Ovary (tissue), 9 donors: Measurements from ENCODE around the gene SFXN5. TPM values are rescaled to one million over a fixed set of nuclear protein-coding genes. Genes with fewer than 3 reads are reported as not detected.

Source experiments
- DNase-seq, 5 donors: peaks; one replicate each; pipeline ENCODE4 v3.0.0-alpha.2; 2019 to 2020
- H3K27ac ChIP-seq, 2 donors: fragments of 200-600 bp; one replicate each; pipeline versions ENCODE4 v1.5.1 to v1.8.0; 2019 to 2022
- H3K27me3 ChIP-seq: fragments of 200-600 bp; one replicate; pipeline ENCODE4 v1.8.0; 2022
- H3K36me3 ChIP-seq: fragments of 200-600 bp; sonication (generic); one replicate; pipeline ENCODE4 v1.5.1; 2019
- H3K4me1 ChIP-seq: one replicate; pipeline ENCODE4 v1.8.1; 2013; ENCODE audit warnings: mild to moderate bottlenecking, moderate library complexity; ENCODE audit not compliant: insufficient read depth
- H3K4me3 ChIP-seq: fragments of 200-600 bp; sonication (generic); one replicate; pipeline ENCODE4 v1.5.1; 2017
- H3K9me3 ChIP-seq, 2 donors: fragments of 200-600 bp in 1 of 2; sonication (generic) in 1 of 2; one replicate each; pipeline versions ENCODE4 v1.5.1 to v1.8.1; 2013 to 2019; ENCODE audit warnings: mild to moderate bottlenecking in 1 of 2, moderate library complexity in 1 of 2
- EP300 ChIP-seq: sonication (generic); formaldehyde crosslinking; IDR thresholded peaks from one replicate; pipeline ENCODE4 v1.6.1; 2017; ENCODE audit warnings: antibody characterized with exemption
- POLR2A ChIP-seq: fragments of 450-650 bp; IDR thresholded peaks from one replicate; pipeline ENCODE4 v1.6.1; 2017; ENCODE audit warnings: antibody characterized with exemption, mild to moderate bottlenecking, moderate library complexity
- WGBS, 3 donors: extraction: QIAGEN DNeasy Blood & Tissue Kit in 1 of 3; methylation state at CpG; one replicate each; pipeline versions ENCODE4 v1.1.5 to v1.1.7; 2013 to 2017; 5-methylcytosine and 5-hydroxymethylcytosine counted together
- intact Hi-C, 4 donors: fragments of 100-400 bp; cut with DNase I; formaldehyde crosslinking; loops; one replicate each; pipeline versions ENCODE4 v1.11.0 to v1.15.1; 2022 to 2023
- polyA plus RNA-seq, 2 donors: library from polyadenylated mRNA; stranded (reverse); fragments of 200-250 nt in 1 of 2; fragments of 350-450 nt in 1 of 2; fragmentation: Illumina TruSeq in 1 of 2; extraction: RNeasy Lipid Tissue Mini Kit (QIAGEN cat#74804) in 1 of 2; gene quantifications; one replicate each; pipeline ENCODE4 v1.2.3, GENCODE V29; 2013 to 2014
- total RNA-seq, 7 donors: library from RNA; depleted of rRNA in 2 of 7; stranded (reverse); fragments of >200 nt in 2 of 7; fragmentation: NEBNext Ultra II Directional in 3 of 7; extraction: Animal tissue kit (Norgen Biotek cat#: 25700) in 3 of 7; gene quantifications; one replicate each; pipeline versions ENCODE4 v1.1.0 to v1.2.4, GENCODE V29; 2016 to 2023
- TF ChIP-seq, protein P1 (sequence below), 3 donors: fragments of 450-650 bp in 2 of 3; fragments of 200-600 bp in 1 of 3; IDR thresholded peaks; one replicate each; pipeline versions ENCODE4 v1.5.1 to v1.8.0; 2016 to 2022; ENCODE audit warnings: antibody characterized with exemption in 3 of 3, mild to moderate bottlenecking in 1 of 3
- donor health status: DM: no; HTN: no; CAD: no; lungs with moderate emphysema.
- donor health status: DM: no; HTN: no; CAD: no.
- donor health status: Bipolar disorder and iron deficiency.
- donor health status: DM: yes; HTN: yes; CAD: no.
- donor health status: DM: no; HTN: no; CAD: no.
- donor health status: DM: yes; HTN: yes; CAD: no.

Gene SFXN5
- total and polyA plus RNA-seq, 9 donors: 4.3 to 19.3 (median 11.6) TPM

DNA sequence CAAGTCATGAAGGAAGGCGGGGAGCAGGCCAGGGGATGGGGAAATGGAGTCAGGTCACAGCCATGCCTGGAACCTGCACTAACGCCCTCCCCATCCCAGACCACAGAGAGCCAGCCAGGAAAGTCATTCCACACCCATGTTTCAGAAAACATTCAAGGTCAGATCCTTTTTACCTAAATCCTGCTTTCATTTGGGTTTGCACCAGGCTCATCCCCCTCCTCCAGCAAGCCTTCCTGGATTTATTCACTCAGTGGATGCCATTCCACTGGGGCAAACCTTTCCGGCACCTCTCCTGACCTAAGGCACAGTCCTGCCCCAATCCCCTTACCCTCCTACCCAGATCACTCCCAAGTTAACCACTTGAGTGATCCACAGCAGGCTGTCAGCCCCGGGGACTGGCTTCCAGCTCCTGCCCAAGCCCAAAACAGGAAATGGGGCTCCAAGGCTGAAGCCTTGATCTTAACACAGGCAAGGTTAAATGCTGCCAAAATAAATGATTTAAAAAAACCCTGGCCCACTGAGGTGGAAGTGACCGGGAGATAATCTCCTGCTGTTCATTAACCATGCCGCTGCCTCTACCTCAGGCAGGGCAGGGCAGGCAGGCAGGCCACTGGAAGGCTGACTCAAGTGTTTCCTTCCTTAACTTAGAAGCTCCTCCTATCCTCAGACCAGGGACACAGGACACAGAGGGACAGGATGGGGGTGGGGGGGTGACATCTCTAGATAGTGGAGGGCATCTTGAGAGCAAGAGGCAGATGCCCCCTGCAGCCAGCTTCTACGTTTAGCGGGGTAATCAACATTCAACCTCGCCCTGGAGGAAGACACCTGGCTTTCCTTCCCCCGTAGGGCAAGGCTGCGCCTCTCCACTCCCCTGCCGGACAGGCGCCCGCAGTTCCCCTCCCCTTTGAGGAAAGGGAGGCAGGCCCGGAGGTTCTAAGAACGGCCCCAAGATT lies 39.8 kb upstream of the SFXN5 start:
- TF ChIP-seq EP300: no peak
- TF ChIP-seq POLR2A: no peak
- TF ChIP-seq, protein P1, sequence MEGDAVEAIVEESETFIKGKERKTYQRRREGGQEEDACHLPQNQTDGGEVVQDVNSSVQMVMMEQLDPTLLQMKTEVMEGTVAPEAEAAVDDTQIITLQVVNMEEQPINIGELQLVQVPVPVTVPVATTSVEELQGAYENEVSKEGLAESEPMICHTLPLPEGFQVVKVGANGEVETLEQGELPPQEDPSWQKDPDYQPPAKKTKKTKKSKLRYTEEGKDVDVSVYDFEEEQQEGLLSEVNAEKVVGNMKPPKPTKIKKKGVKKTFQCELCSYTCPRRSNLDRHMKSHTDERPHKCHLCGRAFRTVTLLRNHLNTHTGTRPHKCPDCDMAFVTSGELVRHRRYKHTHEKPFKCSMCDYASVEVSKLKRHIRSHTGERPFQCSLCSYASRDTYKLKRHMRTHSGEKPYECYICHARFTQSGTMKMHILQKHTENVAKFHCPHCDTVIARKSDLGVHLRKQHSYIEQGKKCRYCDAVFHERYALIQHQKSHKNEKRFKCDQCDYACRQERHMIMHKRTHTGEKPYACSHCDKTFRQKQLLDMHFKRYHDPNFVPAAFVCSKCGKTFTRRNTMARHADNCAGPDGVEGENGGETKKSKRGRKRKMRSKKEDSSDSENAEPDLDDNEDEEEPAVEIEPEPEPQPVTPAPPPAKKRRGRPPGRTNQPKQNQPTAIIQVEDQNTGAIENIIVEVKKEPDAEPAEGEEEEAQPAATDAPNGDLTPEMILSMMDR (IDR thresholded peaks at IDR 0.05): no peak
- H3K36me3 ChIP-seq: no peaks in the 10 kb centered on the region
- WGBS, 3 donors: 13 to 15% (median 14%) methylated on average over 16 of the region's 16 CpGs
- H3K27me3 ChIP-seq: no peaks in the 10 kb centered on the region
- peak in 3 of 5 donors; percentile 39 to 51 (median 44) for DNase-seq
- H3K4me3 ChIP-seq: peak overlapping the region; percentile 71
- peaks cover 14% of the 10 kb centered on the region for H3K4me1 ChIP-seq
- intact Hi-C loops: loop anchor here in 1 of 4 donors (5.0 kb wide), 1 partner anchor 39 kb away; the partner anchor contains the start of gene SFXN5
- no peaks in the 10 kb centered on the region for H3K9me3 ChIP-seq
- peak overlapping the region in 1 of 2 donors; percentile 69 for H3K27ac ChIP-seq

DNA sequence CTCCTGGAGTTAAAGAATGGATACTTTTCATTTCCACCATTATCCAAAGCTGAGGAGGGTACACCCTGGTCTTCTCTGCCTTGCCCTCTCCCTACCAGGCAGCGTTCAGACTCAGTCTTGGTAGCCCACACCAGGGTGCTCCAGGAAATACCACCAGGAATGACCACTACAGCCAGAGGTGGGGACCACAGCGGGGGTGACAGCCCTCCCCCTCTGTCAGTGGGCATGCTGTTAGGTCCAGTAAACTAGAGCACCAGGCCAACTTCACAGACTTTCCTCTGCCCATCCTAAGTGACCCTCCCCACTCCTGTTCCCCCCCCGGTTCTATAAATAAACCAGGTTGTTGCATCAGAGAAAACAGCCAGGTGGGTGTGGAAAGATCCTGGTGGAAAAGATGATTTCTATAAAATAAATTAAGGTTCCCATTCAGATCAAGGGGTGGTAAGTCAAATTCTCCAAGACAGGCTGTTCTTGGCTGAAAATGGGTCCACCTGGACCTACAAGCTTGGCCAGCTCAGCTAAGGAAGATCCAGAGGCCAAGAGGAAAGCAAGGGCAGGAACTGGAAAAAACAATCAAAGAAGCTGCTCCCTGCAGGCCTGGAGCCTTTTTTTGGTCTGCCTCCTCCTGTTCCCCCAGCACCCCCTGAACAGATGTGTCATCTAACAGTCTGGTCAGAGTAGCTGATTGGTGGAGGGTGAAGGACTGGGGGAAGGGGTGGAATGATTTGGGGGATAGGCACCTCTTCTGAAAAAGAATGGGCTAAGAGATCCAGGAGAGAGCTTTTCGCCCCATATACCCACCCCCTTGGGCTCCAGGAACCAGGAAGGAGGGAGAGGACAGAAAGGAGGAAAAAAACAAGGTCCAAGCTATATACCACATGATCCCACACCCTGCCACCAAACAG lies 38.9 kb upstream of the SFXN5 start:
- no peak overlapping the region for H3K27ac ChIP-seq
- peaks cover 16% of the 10 kb centered on the region for H3K4me1 ChIP-seq
- H3K4me3 ChIP-seq: peak overlapping the region; percentile 71
- no peaks in the 10 kb centered on the region for H3K9me3 ChIP-seq
- intact Hi-C loops: loop anchor here in 1 of 4 donors (5.0 kb wide), 1 partner anchor 38 kb away; the partner anchor contains the start of gene SFXN5
- no peak for TF ChIP-seq POLR2A
- TF ChIP-seq, protein P1 (IDR thresholded peaks at IDR 0.05): no peak
- TF ChIP-seq EP300: no peak
- no peaks in the 10 kb centered on the region for H3K27me3 ChIP-seq
- H3K36me3 ChIP-seq: no peaks in the 10 kb centered on the region
- WGBS, 3 donors: 71 to 77% (median 75%) methylated on average over 4 of the region's 4 CpGs
- DNase-seq: no peak

DNA sequence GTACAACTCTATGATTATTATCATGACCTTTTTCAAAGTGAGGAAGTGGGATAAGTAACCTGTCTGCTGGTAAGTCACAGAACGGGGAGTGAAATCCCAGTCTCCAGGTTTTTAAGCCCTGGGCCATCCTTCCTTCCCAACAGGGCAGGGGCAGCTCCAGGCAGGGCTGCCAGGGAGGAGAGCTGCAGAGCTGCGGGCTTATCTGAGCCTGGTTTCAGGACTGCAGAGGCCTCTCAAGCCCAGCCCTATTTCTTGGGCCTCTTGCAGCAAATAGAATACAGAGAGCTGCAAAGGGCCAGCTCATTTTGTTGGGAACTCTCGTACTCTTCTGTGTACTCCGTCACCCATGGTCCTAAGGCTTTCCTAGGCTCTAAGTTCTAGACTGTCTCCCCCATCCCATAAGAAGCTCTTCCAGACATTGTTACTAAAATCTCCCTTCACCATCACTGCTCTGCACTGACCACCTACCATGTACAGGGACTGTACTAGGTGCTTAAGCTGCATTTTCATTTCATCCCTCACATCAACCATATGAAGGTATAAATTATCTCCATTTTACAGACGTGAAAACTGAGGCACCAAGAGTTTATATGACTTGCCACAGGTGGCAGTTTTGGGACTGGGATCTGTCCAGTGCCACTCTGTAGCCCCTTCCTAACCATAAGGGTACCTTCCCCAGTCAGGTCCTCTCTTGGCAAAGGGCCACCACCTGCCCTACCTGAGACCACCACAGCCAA lies 38.1 kb upstream of the SFXN5 start:
- intact Hi-C loops: loop anchor here in 1 of 4 donors (5.0 kb wide), 1 partner anchor 37 kb away; the partner anchor contains the start of gene SFXN5
- no peak for DNase-seq
- no peaks in the 10 kb centered on the region for H3K36me3 ChIP-seq
- H3K27ac ChIP-seq: no peak overlapping the region
- 84 to 95% (median 90%) methylated on average over 5 of the region's 5 CpGs for WGBS, 3 donors
- no peaks in the 10 kb centered on the region for H3K9me3 ChIP-seq
- H3K4me3 ChIP-seq: no peak overlapping the region
- no peaks in the 10 kb centered on the region for H3K27me3 ChIP-seq
- no peak for TF ChIP-seq POLR2A
- no peak for TF ChIP-seq EP300
- TF ChIP-seq, protein P1 (IDR thresholded peaks at IDR 0.05): no peak
- H3K4me1 ChIP-seq: peaks cover 16% of the 10 kb centered on the region
